Measurements from ENCODE around the gene TP53AIP1. TPM values are rescaled to one million over a fixed set of nuclear protein-coding genes. Genes with fewer than 3 reads are reported as not detected.

The TP53AIP1 gene
- total RNA-seq = not detected

GRCh38 chr11:128942817-128943427, at the start of gene TP53AIP1:
TSS of gene TP53AIP1 (minus strand) at chr11:128942871. CDS start at chr11:128937818, 5,053 bp downstream.
- no peak for DNase-seq (ENCODE audit: low spot score)

- DNase-seq (ENCODE audit: low spot score) = no peak
Observed at GRCh38 chr11:128988242-128988970, 45.7 kb upstream of the TP53AIP1 start.

GRCh38 chr11:128985880-128986279, 43.2 kb upstream of the TP53AIP1 start:
- DNase-seq (ENCODE audit: low spot score) = no peak

GRCh38 chr11:128983023-128983422, 40.4 kb upstream of the TP53AIP1 start:
- DNase-seq (ENCODE audit: low spot score) = no peak

- no peak for DNase-seq (ENCODE audit: low spot score)
Observed at GRCh38 chr11:128981254-128981653, 38.6 kb upstream of the TP53AIP1 start.

GRCh38 chr11:128970598-128971190, 28.0 kb upstream of the TP53AIP1 start:
- DNase-seq (ENCODE audit: low spot score) = no peak

- no peak for DNase-seq (ENCODE audit: low spot score)
Observed at GRCh38 chr11:128968916-128969315, 26.2 kb upstream of the TP53AIP1 start.

GRCh38 chr11:128967578-128967977, 24.9 kb upstream of the TP53AIP1 start:
- no peak for DNase-seq (ENCODE audit: low spot score)

GRCh38 chr11:128965485-128965884, 22.8 kb upstream of the TP53AIP1 start:
- no peak for DNase-seq (ENCODE audit: low spot score)

- no peak for DNase-seq (ENCODE audit: low spot score)
Observed at GRCh38 chr11:128964463-128964930, 21.8 kb upstream of the TP53AIP1 start.

- no peak for DNase-seq (ENCODE audit: low spot score)
Observed at GRCh38 chr11:128963744-128964325, 21.2 kb upstream of the TP53AIP1 start.

- DNase-seq (ENCODE audit: low spot score) = no peak
Observed at GRCh38 chr11:128962896-128963295, 20.2 kb upstream of the TP53AIP1 start.

- DNase-seq (ENCODE audit: low spot score) = no peak
Observed at GRCh38 chr11:128961645-128962044, 19.0 kb upstream of the TP53AIP1 start.

GRCh38 chr11:128957202-128957482, 14.5 kb upstream of the TP53AIP1 start:
- DNase-seq (ENCODE audit: low spot score) = no peak

GRCh38 chr11:128956401-128957201, 13.9 kb upstream of the TP53AIP1 start:
- DNase-seq (ENCODE audit: low spot score) = peak; percentile 51

GRCh38 chr11:128955636-128956035, 13.0 kb upstream of the TP53AIP1 start:
- no peak for DNase-seq (ENCODE audit: low spot score)

GRCh38 chr11:128953151-128953550, 10.5 kb upstream of the TP53AIP1 start:
- DNase-seq (ENCODE audit: low spot score) = no peak

GRCh38 chr11:128949791-128950454, 7.3 kb upstream of the TP53AIP1 start:
- DNase-seq (ENCODE audit: low spot score) = peak; percentile 49

- no peak for DNase-seq (ENCODE audit: low spot score)
Observed at GRCh38 chr11:128948583-128948982, 5.9 kb upstream of the TP53AIP1 start.

- no peak for DNase-seq (ENCODE audit: low spot score)
Observed at GRCh38 chr11:128947773-128948172, 5.1 kb upstream of the TP53AIP1 start.

GRCh38 chr11:128946648-128947047, 4.0 kb upstream of the TP53AIP1 start:
- DNase-seq (ENCODE audit: low spot score) = no peak
